Measurements from ENCODE around the gene ACR.

DNA sequence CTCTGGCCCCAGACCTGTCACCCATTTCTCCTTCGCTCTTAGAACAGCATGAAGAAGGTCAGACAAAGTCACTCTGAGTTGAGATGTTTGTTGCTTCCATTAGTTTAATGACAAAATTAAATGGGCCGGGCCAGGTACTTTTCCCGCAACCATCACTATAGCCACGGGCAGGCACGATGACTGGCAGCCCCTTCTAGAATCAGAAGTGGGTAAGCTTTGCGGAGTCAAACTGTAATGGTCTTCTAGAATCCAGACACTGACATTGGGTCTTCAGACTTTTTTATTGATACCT is 2.3 kb upstream of the ACR start:
- TF ChIP-seq FOXK2 (IDR thresholded peaks at IDR 0.05) (no peak), TARDBP (IDR thresholded peaks at IDR 0.05) (no peak), SP1 (IDR thresholded peaks at IDR 0.05) (no peak), FOXM1 (IDR thresholded peaks at IDR 0.05; ENCODE audit: borderline replicate concordance) (no peak), NFRKB (IDR thresholded peaks at IDR 0.05) (no peak), ZNF384 (IDR thresholded peaks at IDR 0.05) (no peak), FOXA1 (IDR thresholded peaks at IDR 0.05) (no peak), ELF4 (IDR thresholded peaks at IDR 0.05) (no peak)
- TF ChIP-seq, protein P1, sequence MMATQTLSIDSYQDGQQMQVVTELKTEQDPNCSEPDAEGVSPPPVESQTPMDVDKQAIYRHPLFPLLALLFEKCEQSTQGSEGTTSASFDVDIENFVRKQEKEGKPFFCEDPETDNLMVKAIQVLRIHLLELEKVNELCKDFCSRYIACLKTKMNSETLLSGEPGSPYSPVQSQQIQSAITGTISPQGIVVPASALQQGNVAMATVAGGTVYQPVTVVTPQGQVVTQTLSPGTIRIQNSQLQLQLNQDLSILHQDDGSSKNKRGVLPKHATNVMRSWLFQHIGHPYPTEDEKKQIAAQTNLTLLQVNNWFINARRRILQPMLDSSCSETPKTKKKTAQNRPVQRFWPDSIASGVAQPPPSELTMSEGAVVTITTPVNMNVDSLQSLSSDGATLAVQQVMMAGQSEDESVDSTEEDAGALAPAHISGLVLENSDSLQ (IDR thresholded peaks at IDR 0.05), result no peak
